Kidney epithelial cell (primary cell): Measurements from ENCODE around the gene CACNB1. TPM values are rescaled to one million over a fixed set of nuclear protein-coding genes. Genes with fewer than 3 reads are reported as not detected.

ENCODE experiments used
- DNase-seq: peaks from one replicate; pipeline ENCODE4 v3.0.0-alpha.2; 2010; ENCODE audit warnings: low read depth
- H3K27me3 ChIP-seq: 2 replicates; pipeline ENCODE4 v1.6.0; 2011; ENCODE audit warnings: low read length; ENCODE audit not compliant: control insufficient read depth, insufficient read depth
- H3K36me3 ChIP-seq: 2 replicates; pipeline ENCODE4 v1.5.1; 2011; ENCODE audit warnings: low read length; ENCODE audit not compliant: control insufficient read depth, insufficient read depth
- H3K4me3 ChIP-seq: 2 replicates; pipeline ENCODE4 v1.5.1; 2011; ENCODE audit warnings: low read depth, mild to moderate bottlenecking, control low read depth, low read length
- CTCF ChIP-seq: IDR thresholded peaks from 2 replicates; pipeline ENCODE4 v1.5.1; 2011; ENCODE audit warnings: mild to moderate bottlenecking, moderate library complexity, low read length, control low read depth, inconsistent platforms; ENCODE audit not compliant: insufficient read depth, poor library complexity, severe bottlenecking
- total RNA-seq: library from RNA; depleted of rRNA; stranded (reverse); fragments of >200 nt; gene quantifications from 2 replicates; pipeline ENCODE4 v1.2.3, GENCODE V29; 2015

CACNB1 gene
- total RNA-seq, 1 donor from 2014 or later: 6.0 TPM

DNA sequence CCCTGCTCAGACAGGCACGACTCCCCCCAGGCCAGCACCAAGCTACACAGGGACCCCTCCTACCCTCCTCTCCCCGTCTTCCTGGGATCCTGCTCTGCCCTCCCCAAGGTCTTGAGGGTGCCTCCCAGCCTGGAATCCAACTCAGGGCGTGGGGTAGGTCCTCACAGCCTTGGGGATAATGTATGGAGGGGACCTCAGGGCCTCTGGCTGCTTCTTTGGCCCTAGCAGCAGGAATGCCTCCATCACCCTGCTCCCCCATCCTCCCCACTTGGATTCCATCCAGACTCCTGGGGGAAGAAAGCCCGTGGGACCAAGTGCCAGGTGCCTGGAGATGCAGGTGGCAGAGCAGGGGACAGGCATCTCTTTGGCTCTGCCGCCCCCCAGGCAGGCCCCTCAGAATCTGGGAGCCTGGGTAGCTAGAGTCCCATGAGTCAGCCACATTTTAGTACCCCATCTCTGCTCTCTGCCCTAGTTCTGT is 39.0 kb upstream of the CACNB1 start:
- TF ChIP-seq CTCF: no peak
- Histone ChIP-seq H3K4me3 (no peak overlapping the region), H3K36me3 (no peaks in the 10 kb centered on the region), H3K27me3 (peaks cover 13% of the 10 kb centered on the region)
- DNase-seq: no peak

- Histone ChIP-seq H3K4me3 (no peak overlapping the region), H3K27me3 (peaks cover 17% of the 10 kb centered on the region), H3K36me3 (no peaks in the 10 kb centered on the region)
- peak; percentile 93 for TF ChIP-seq CTCF
- peak; percentile 31 for DNase-seq
Measured at GRCh38 chr17:39235555-39236449, 38.3 kb upstream of the CACNB1 start.

- no peak overlapping the region for H3K4me3 ChIP-seq
- no peak for DNase-seq
- peaks cover 31% of the 10 kb centered on the region for H3K27me3 ChIP-seq
- H3K36me3 ChIP-seq: no peaks in the 10 kb centered on the region
- TF ChIP-seq CTCF: peak; percentile 89
Measured at GRCh38 chr17:39231591-39232551, 34.4 kb upstream of the CACNB1 start.

DNA sequence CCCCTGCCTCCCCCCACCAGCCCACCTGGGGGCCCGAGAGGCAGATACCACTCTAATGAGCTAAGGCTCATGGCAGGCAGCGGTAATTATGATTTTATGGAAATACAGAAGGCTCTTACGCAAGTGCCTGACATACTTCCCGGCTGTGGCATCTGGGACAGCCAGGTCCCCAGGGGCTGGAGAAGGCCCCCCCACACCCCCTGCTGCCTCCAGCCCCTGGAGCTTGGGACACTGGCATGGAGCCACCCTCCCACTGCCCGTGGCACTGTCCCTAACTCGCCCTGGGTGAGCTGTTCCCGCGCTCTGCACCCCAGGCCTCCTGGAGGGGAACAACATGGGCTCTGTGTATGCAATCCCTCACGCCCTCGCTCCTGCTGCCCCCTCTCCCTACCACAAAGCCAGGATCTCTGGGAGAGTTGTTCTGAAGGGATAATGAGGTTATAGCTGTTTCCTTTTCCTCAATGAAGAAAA is 33.7 kb upstream of the CACNB1 start:
- Histone ChIP-seq H3K36me3 (no peaks in the 10 kb centered on the region), H3K27me3 (peaks cover 38% of the 10 kb centered on the region), H3K4me3 (no peak overlapping the region)
- no peak for TF ChIP-seq CTCF
- no peak for DNase-seq

- peaks cover 45% of the 10 kb centered on the region for H3K27me3 ChIP-seq
- TF ChIP-seq CTCF: no peak
Measured at GRCh38 chr17:39230361-39230760, 32.9 kb upstream of the CACNB1 start.

More at GRCh38 chr17:39230361-39230760, 32.9 kb upstream of the CACNB1 start:
- H3K36me3 ChIP-seq: no peaks in the 10 kb centered on the region
- H3K4me3 ChIP-seq: no peak overlapping the region
- no peak for DNase-seq
